ENCODE results near the gene U2AF1L4. TPM values are rescaled to one million over a fixed set of nuclear protein-coding genes. Genes with fewer than 3 reads are reported as not detected.

U2AF1L4 gene
- total and polyA plus RNA-seq, 2 donors (not counting 3 experiments of a cell fraction or from before 2014, with no cell fraction given) = 5.6 to 13.5 TPM

- no peaks in the 10 kb centered on the region for H3K9me3 ChIP-seq (replicated peaks; ENCODE audit: control insufficient read depth, insufficient read depth, low read length)
- peak overlapping the region; percentile 50 to 78 (median 62) for H3K4me3 ChIP-seq (replicated peaks in 1 of 3; ENCODE audit: insufficient read depth in 1 of 3, low read depth in 1 of 3, low read length in 3 of 3)
- BruUV-seq (replicated peaks) = no TSS peak
- intact Hi-C loops (cut with micrococcal nuclease) = loop anchor here (1.0 kb wide), 2 partner anchors 23 to 46 kb away; no protein-coding TSS in a partner anchor
- DNase-seq (ENCODE audit: low read depth, low spot score) (no peak), FAIRE-seq (no peak)
- H3K9me1 ChIP-seq (replicated peaks; ENCODE audit: control insufficient read depth, extremely low read depth, insufficient read depth, low read length) = no peaks in the 10 kb centered on the region
- H3K4me1 ChIP-seq (ENCODE audit: control insufficient read depth, extremely low read depth, insufficient read depth, low read length) = peaks cover 14% of the 10 kb centered on the region
- H3K4me2 ChIP-seq (ENCODE audit: insufficient read depth, low read length) = peak overlapping the region; percentile 85
- POLR2A ChIA-PET = interaction anchor here (1.0 kb wide), 1 partner anchor 17 kb away, joined by 3 read pairs; no protein-coding TSS in a partner anchor
- H3K79me2 ChIP-seq (ENCODE audit: control insufficient read depth, insufficient read depth, low read length) = no peaks in the 10 kb centered on the region
- H3K27me3 ChIP-seq (ENCODE audit: control insufficient read depth in 2 of 2, insufficient read depth in 2 of 2, low read length in 2 of 2) = no peaks in the 10 kb centered on the region
- CTCF ChIA-PET = interaction anchor here (0.8 to 1.6 kb wide), 6 partner anchors 8 to 191 kb away, joined by 3 to 5 read pairs (median 3); partner anchors contain the start of gene LIN37
- no peaks in the 10 kb centered on the region for H4K20me1 ChIP-seq (replicated peaks; ENCODE audit: control insufficient read depth, extremely low read depth, insufficient read depth, low read length)
- H3K9ac ChIP-seq (replicated peaks; ENCODE audit: extremely low read depth, insufficient read depth, low read length) = peak overlapping the region; percentile 57
- peaks cover 5 to 27% of the 10 kb centered on the region in 2 experiments for H3K36me3 ChIP-seq (ENCODE audit: control insufficient read depth in 2 of 2, extremely low read depth in 1 of 2, insufficient read depth in 2 of 2, low read length in 2 of 2)
- H2AFZ ChIP-seq (ENCODE audit: low read depth, low read length) = peak overlapping the region; percentile 83
- no peak for TF ChIP-seq CTCF (IDR thresholded peaks at IDR 0.05; ENCODE audit: extremely low read depth in 1 of 2, insufficient read depth in 1 of 2, low read depth in 1 of 2, low read length in 2 of 2)
- no peak for TF ChIP-seq POLR2AphosphoS5 (IDR thresholded peaks at IDR 0.05; ENCODE audit: insufficient read depth, low read depth, low read length)
- no peak for TF ChIP-seq EZH2 (IDR thresholded peaks at IDR 0.05; ENCODE audit: borderline replicate concordance, low read depth, low read length, severe bottlenecking)
- TF ChIP-seq MAX (IDR thresholded peaks at IDR 0.05; ENCODE audit: insufficient read depth, insufficient read length) = no peak
- no peak for TF ChIP-seq GATA2 (IDR thresholded peaks at IDR 0.05; ENCODE audit: insufficient read depth, insufficient read length, low read depth, low read length)
- no peak for TF ChIP-seq POLR2A (IDR thresholded peaks at IDR 0.05; ENCODE audit: low read depth, low read length)
- TF ChIP-seq FOS (IDR thresholded peaks at IDR 0.05; ENCODE audit: borderline replicate concordance, insufficient read depth, low read length) = no peak
- TF ChIP-seq JUN (IDR thresholded peaks at IDR 0.05; ENCODE audit: borderline replicate concordance, insufficient read depth, insufficient read length, low read depth) = no peak
- TF ChIP-seq MYC (IDR thresholded peaks at IDR 0.05; ENCODE audit: low read depth, low read length) = no peak
- peak overlapping the region; percentile 7 for H3K27ac ChIP-seq (ENCODE audit: insufficient read depth, low read depth, low read length)
- dilution Hi-C loops (cut with MboI; ENCODE audit: extremely low pct_ligation_motif_present, low sequenced_read_pairs) = no loop called here
Observed at GRCh38 chr19:35740108-35740422, 5.2 kb downstream of the U2AF1L4 start.
